ENCODE results near the gene TIPARP. TPM values are rescaled to one million over a fixed set of nuclear protein-coding genes. Genes with fewer than 3 reads are reported as not detected.

The TIPARP gene
- total and polyA plus RNA-seq, 2 of the 8 experiments (the other 6 are each of a cell fraction or from before 2014, with no cell fraction given) = 1.6 to 5.8 TPM

DNA sequence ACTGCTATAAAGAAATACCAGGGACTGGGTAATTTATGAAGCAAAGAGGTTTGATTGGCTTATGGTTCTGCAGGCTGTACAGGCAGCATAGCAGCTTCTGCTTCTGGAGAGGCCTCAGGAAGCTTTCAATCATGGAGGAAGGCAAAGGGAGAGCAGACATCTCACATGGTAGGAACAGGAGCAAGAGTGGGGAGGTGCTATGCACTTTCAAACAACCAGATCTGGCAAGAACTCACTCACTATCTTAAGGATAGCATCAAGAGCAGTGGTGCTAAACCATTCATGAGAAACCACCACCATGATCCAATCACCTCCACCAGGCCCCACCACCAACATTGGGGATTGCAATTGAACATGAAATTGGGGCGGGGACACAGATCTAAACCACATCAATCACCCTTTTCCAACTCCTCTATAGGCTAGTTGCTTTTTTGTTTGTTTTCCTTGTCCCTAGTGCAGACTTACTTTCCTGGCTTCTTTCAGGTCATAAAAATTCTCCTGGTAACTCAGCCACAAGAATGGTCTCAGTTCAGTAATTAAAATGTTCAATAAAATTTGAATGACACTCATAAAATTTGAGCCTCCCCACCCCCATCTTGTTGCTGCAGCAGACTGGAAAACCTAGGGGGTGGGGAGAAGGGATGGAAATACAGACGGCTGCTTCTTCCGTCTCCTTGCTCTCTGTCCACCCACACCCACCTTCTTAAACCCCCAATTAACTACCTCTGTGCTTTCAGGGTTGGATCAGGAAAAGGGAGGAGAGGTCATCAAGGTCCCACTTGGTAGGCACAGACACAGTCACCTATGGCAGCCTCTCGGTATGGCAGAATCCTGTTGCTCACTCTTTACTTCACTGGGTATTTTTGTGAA, 16.3 kb upstream of the TIPARP start:
- no peaks in the 10 kb centered on the region for H3K4me1 ChIP-seq (replicated peaks in 1 of 4; ENCODE audit: control insufficient read depth in 3 of 4, insufficient read depth in 4 of 4, low read length in 3 of 4)
- DNase-seq (ENCODE audit: low read depth in 1 of 2, low spot score in 2 of 2) (no peak), FAIRE-seq (no peak)
- no peak overlapping the region for H4K91ac ChIP-seq (replicated peaks; ENCODE audit: insufficient read length, low read length)
- no peaks in the 10 kb centered on the region for H3K9me3 ChIP-seq (ENCODE audit: insufficient read depth in 2 of 2, low read depth in 1 of 2, low read length in 1 of 2)
- no peak overlapping the region for H3K4me3 ChIP-seq (ENCODE audit: extremely low read depth in 1 of 4, insufficient read depth in 2 of 4, low read depth in 3 of 4, low read length in 4 of 4)
- H3K4ac ChIP-seq (replicated peaks; ENCODE audit: insufficient read length, low read depth, low read length) = no peak overlapping the region
- no peaks in the 10 kb centered on the region for H4K20me1 ChIP-seq (replicated peaks in 1 of 2; ENCODE audit: control insufficient read depth in 1 of 2, insufficient read depth in 2 of 2, low read length in 2 of 2)
- no peak overlapping the region for H2AK5ac ChIP-seq (ENCODE audit: low read depth, low read length)
- no peak overlapping the region for H3K23ac ChIP-seq (ENCODE audit: insufficient read length)
- no peak overlapping the region for H3K9ac ChIP-seq (replicated peaks in 1 of 4; ENCODE audit: extremely low read depth in 1 of 4, low read depth in 3 of 4, low read length in 3 of 4)
- H3K14ac ChIP-seq (ENCODE audit: insufficient read length) = no peak overlapping the region
- ChIA-PET CTCF (ENCODE audit: partially characterized antibody) (interaction anchor here (1.5 kb wide), 1 partner anchor 15 kb away, joined by 5 read pairs; no protein-coding TSS in a partner anchor), POLR2A (ENCODE audit: partially characterized antibody) (no interaction called here)
- no peak overlapping the region for H2BK12ac ChIP-seq (ENCODE audit: low read depth, low read length)
- no peaks in the 10 kb centered on the region for H3K79me2 ChIP-seq (ENCODE audit: control insufficient read depth in 1 of 2, insufficient read depth in 2 of 2, low read length in 2 of 2)
- no peak overlapping the region for H4K8ac ChIP-seq (ENCODE audit: extremely low read depth, insufficient read depth, low read length)
- no peaks in the 10 kb centered on the region for H3K23me2 ChIP-seq (ENCODE audit: low read depth, low read length)
- H2AFZ ChIP-seq (ENCODE audit: low read length) = no peak overlapping the region
- no peak overlapping the region for H3K56ac ChIP-seq (replicated peaks; ENCODE audit: insufficient read length, low read depth, low read length)
- H2BK15ac ChIP-seq (ENCODE audit: low read length) = no peak overlapping the region
- no peaks in the 10 kb centered on the region for H3K79me1 ChIP-seq (ENCODE audit: low read depth, low read length)
- no peaks in the 10 kb centered on the region for H3K27me3 ChIP-seq (replicated peaks in 1 of 4; ENCODE audit: control insufficient read depth in 3 of 4, extremely low read depth in 1 of 4, insufficient read depth in 3 of 4, low read length in 3 of 4)
- H3K18ac ChIP-seq (ENCODE audit: extremely low read depth, low read length) = no peak overlapping the region
- H3K36me3 ChIP-seq (ENCODE audit: control insufficient read depth in 2 of 4, insufficient read depth in 4 of 4, low read length in 3 of 4) = no peaks in the 10 kb centered on the region
- H2BK20ac ChIP-seq (ENCODE audit: low read length) = no peak overlapping the region
- H4K5ac ChIP-seq (ENCODE audit: insufficient read length, low read depth, low read length) = no peak overlapping the region
- 93% methylated on average over 4 of the region's 4 CpGs; no CpG with 5 or more reads in 1 of the 2 experiments for WGBS, 2 experiments (ENCODE audit: extremely low coverage in 1 of 2, insufficient coverage in 1 of 2, insufficient read length in 1 of 2, insufficient replicate concordance in 2 of 2, low coverage in 1 of 2, low lambda C conversion rate in 2 of 2, missing lambda C conversion rate in 1 of 2)
- no peak overlapping the region for H3K27ac ChIP-seq (ENCODE audit: low read depth, low read length)
- H2BK120ac ChIP-seq (replicated peaks; ENCODE audit: low read depth, low read length) = no peak overlapping the region
- no peak overlapping the region for H2BK5ac ChIP-seq (ENCODE audit: low read depth, low read length)
- no peak overlapping the region for H3K4me2 ChIP-seq (ENCODE audit: insufficient read depth in 1 of 2, low read depth in 2 of 2, low read length in 2 of 2)
- TF ChIP-seq SIX5 (IDR thresholded peaks at IDR 0.05; ENCODE audit: low read depth, low read length) (no peak), NRF1 (IDR thresholded peaks at IDR 0.05; ENCODE audit: low read depth, low read length) (no peak), CEBPB (IDR thresholded peaks at IDR 0.05; ENCODE audit: low read depth, low read length) (no peak), CREB1 (IDR thresholded peaks at IDR 0.05) (no peak), POLR2A (IDR thresholded peaks at IDR 0.05; ENCODE audit: control extremely low read depth in 1 of 2, low read depth in 2 of 2, low read length in 2 of 2) (no peak), ZNF274 (IDR thresholded peaks at IDR 0.05; ENCODE audit: borderline replicate concordance, extremely low read depth, low read length) (no peak), POU5F1 (IDR thresholded peaks at IDR 0.05; ENCODE audit: low read depth, low read length) (no peak), RBBP5 (IDR thresholded peaks at IDR 0.05; ENCODE audit: borderline replicate concordance, low read depth, low read length) (no peak), ASH2L (IDR thresholded peaks at IDR 0.05; ENCODE audit: low read length) (no peak), SIN3A (conservative IDR thresholded peaks at IDR 0.05 in 1 of 2, IDR thresholded peaks at IDR 0.05 in 1 of 2; ENCODE audit: low read depth in 1 of 2, low read length in 2 of 2) (no peak), CHD1 (IDR thresholded peaks at IDR 0.05; ENCODE audit: low read depth, low read length) (no peak), TBP (IDR thresholded peaks at IDR 0.05; ENCODE audit: low read depth, low read length) (no peak), SUZ12 (IDR thresholded peaks at IDR 0.05; ENCODE audit: low read length) (no peak), ATF3 (IDR thresholded peaks at IDR 0.05; ENCODE audit: insufficient read depth, low read depth, low read length) (no peak)
